ENCODE results near the gene RSPO4.
"Not testable (repeated sequence)": the region's sequence is repeated elsewhere in the genome, so short reads cannot be mapped to it uniquely, and the experiment has no call there.

The RSPO4 gene

DNA sequence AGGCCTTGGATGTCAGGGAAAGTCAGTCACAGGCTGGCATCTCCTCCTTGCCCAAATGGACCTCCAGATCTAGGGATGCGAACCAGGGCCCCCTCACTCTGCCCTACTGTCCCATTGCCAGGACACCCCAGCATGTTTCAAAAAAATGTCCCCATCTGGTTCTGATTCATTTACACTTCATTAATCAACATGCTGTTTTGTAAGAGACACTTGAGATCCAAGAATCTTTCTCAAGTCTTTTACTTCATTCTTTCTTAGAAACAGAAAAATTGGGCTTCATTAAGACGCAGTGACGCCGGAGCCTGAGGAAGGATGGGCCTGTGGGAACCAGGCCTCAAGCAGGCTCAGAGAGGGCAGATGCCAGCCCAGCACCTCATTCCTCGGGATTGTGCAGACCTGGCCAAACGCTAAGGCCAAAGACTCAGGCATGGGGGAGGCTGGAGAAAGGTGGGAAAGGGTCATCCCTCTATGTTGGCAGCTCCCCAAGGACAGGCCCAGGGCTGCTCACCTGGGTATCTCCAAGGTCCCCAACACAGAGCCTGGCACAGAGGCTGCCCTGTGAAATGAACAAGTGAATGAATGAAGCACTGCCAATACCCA is 3.8 kb downstream of the RSPO4 start:
- no peak for DNase-seq (ENCODE audit: low spot score in 2 of 2)
- Mint-ChIP-seq H3K27me3 (peaks cover 61% of the 10 kb centered on the region), H3K9me3 (no peaks in the 10 kb centered on the region), H3K36me3 (ENCODE audit: insufficient read depth) (no peaks in the 10 kb centered on the region), H3K4me3 (no peak overlapping the region), H3K27ac (ENCODE audit: low read depth) (no peak overlapping the region), H3K4me1 (peaks cover 8% of the 10 kb centered on the region)
- no peak for ATAC-seq (replicated peaks; ENCODE audit: extremely low read depth, poor library complexity, severe bottlenecking)

DNA sequence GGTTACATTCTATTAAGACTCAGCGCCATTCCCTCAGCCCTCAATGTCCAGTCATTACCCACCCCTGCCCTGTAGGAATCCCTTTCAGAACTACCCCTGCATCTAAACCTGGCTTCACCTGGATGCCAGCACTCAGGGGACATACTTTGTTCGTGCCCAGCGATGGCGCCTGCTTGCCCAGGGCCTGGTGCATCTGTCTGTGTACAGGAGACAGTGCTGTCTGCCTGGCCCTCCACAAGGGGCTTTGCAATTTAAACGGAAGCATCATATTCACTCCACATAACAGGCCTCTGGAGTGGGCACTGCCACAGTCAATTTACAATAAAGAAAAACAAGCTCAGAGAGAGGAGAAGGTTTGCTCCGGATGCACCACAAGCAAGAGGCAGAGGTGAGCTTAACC is 4.6 kb downstream of the RSPO4 start:
- no peaks in the 10 kb centered on the region for H3K36me3 Mint-ChIP-seq (ENCODE audit: insufficient read depth)
- H3K27me3 Mint-ChIP-seq: peaks cover 61% of the 10 kb centered on the region
- no peak overlapping the region for H3K27ac Mint-ChIP-seq (ENCODE audit: low read depth)
- H3K4me1 Mint-ChIP-seq: peaks cover 2% of the 10 kb centered on the region
- no peaks in the 10 kb centered on the region for H3K9me3 Mint-ChIP-seq
- DNase-seq (ENCODE audit: low spot score in 2 of 2) (no peak), ATAC-seq (replicated peaks; ENCODE audit: extremely low read depth, poor library complexity, severe bottlenecking) (no peak)
- H3K4me3 Mint-ChIP-seq: no peak overlapping the region

DNA sequence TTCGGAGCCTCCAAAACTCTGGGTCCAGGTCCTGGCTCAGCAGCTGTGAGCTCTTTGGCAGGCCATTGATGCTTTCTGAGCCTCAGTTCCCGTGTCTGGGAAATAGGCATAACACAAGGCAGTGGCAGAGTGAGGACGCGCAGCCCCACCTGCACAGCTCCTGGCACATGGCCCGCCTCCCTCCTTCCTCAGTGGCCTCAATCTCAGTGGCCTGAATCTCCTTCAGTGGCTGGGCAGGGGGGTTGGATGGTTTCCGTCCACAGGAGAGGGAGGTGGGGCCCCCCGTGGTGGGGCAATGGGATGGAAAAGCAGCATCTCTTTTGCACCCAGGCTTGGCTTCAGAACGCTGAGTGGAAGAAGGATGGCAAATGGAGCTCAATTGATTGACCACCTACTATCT is 5.1 kb downstream of the RSPO4 start:
- Mint-ChIP-seq H3K4me1 (no peaks in the 10 kb centered on the region), H3K4me3 (no peak overlapping the region), H3K27me3 (peaks cover 61% of the 10 kb centered on the region), H3K9me3 (no peaks in the 10 kb centered on the region), H3K36me3 (ENCODE audit: insufficient read depth) (no peaks in the 10 kb centered on the region), H3K27ac (ENCODE audit: low read depth) (no peak overlapping the region)
- DNase-seq (ENCODE audit: low spot score in 2 of 2) (no peak), ATAC-seq (replicated peaks; ENCODE audit: extremely low read depth, poor library complexity, severe bottlenecking) (no peak)

DNA sequence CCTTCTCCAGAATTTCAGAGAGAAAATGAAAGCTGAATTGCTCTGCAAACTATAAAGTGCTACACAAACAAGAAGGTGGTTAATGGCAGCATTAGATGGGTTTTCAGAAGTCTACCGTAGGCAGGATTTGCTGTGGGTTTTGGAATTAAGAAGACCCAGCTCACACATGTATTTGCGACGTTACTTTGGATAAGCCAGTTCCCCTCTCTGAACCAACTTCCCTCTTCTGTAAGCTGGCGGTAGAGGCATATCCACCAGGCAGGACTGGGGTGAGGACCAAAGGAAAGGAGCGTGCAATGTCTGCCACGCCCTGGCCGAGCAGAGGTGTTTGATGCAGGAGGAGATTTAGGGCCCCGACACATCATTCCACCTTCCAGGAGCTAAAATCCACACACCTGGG is 6.9 kb downstream of the RSPO4 start:
- Mint-ChIP-seq H3K4me3 (no peak overlapping the region), H3K9me3 (no peaks in the 10 kb centered on the region), H3K27ac (ENCODE audit: low read depth) (no peak overlapping the region), H3K4me1 (no peaks in the 10 kb centered on the region), H3K36me3 (ENCODE audit: insufficient read depth) (no peaks in the 10 kb centered on the region), H3K27me3 (peaks cover 64% of the 10 kb centered on the region)
- no peak for DNase-seq (ENCODE audit: low spot score in 2 of 2)
- no peak for ATAC-seq (replicated peaks; ENCODE audit: extremely low read depth, poor library complexity, severe bottlenecking)

DNA sequence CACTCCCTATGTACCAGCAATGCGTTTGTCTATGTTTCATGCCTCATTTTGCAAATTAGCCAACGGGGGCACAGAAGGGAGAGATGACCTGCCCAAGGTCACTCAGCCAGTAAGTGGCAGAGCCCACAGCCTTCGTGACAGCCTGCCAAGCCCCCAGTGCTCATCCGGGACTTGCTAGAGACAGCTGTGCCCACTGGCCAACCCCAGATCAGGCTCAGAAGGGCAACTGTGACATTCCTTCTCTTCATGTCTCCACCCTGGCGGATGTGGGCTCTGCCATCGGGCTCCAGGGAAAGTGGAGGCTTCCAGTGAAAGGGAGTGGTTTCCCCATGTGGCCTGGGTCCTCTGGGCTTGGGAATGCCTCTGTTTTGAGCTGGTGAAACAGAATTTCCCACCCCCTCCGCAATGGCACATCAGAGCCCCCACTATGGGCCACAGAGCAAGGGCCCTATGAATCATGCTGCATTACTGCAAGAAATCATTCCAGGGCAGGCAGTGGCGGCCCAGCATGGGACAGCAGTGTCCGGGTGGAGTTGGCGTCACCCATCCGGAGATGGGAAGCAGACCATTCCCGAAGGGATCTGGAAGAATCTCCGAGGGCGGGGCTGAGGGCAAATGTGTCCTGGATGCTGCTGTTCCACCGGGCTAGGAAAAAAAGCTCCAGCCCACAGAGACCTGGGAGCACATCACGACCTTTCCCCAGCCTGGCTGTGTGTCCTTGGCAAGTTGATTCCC is 9.1 kb downstream of the RSPO4 start:
- H3K4me3 Mint-ChIP-seq: no peak overlapping the region
- DNase-seq (ENCODE audit: low spot score in 2 of 2): no peak
- no peak overlapping the region for H3K27ac Mint-ChIP-seq (ENCODE audit: low read depth)
- H3K27me3 Mint-ChIP-seq: peaks cover 73% of the 10 kb centered on the region
- no peaks in the 10 kb centered on the region for H3K4me1 Mint-ChIP-seq
- ATAC-seq (replicated peaks; ENCODE audit: extremely low read depth, poor library complexity, severe bottlenecking): no peak
- H3K36me3 Mint-ChIP-seq (ENCODE audit: insufficient read depth): no peaks in the 10 kb centered on the region
- H3K9me3 Mint-ChIP-seq: no peaks in the 10 kb centered on the region

DNA sequence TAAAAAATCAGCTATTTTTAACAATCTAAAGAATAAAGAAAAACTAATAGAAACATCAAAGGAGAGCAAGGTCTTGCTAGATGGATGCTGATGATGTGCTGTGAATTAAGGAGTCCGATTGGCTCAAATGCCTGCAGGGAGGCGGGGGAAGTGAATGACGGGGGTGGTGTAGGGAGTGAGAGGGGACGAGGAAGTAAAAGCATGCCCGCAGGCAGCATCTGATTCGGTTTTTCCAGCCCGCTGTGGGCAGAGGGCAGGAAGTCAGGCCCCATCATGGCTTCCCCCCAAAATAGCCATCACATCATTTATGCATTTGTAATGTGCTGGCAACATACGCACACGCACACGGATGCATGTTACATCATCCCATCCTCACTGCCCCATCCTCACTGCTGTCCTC is 10.3 kb downstream of the RSPO4 start:
- ATAC-seq (replicated peaks; ENCODE audit: extremely low read depth, poor library complexity, severe bottlenecking) (no peak), DNase-seq (ENCODE audit: low spot score in 2 of 2) (no peak)
- H3K27me3 Mint-ChIP-seq: peaks cover 75% of the 10 kb centered on the region
- H3K9me3 Mint-ChIP-seq: no peaks in the 10 kb centered on the region
- no peak overlapping the region for H3K27ac Mint-ChIP-seq (ENCODE audit: low read depth)
- H3K4me3 Mint-ChIP-seq: no peak overlapping the region
- no peaks in the 10 kb centered on the region for H3K36me3 Mint-ChIP-seq (ENCODE audit: insufficient read depth)
- no peaks in the 10 kb centered on the region for H3K4me1 Mint-ChIP-seq

DNA sequence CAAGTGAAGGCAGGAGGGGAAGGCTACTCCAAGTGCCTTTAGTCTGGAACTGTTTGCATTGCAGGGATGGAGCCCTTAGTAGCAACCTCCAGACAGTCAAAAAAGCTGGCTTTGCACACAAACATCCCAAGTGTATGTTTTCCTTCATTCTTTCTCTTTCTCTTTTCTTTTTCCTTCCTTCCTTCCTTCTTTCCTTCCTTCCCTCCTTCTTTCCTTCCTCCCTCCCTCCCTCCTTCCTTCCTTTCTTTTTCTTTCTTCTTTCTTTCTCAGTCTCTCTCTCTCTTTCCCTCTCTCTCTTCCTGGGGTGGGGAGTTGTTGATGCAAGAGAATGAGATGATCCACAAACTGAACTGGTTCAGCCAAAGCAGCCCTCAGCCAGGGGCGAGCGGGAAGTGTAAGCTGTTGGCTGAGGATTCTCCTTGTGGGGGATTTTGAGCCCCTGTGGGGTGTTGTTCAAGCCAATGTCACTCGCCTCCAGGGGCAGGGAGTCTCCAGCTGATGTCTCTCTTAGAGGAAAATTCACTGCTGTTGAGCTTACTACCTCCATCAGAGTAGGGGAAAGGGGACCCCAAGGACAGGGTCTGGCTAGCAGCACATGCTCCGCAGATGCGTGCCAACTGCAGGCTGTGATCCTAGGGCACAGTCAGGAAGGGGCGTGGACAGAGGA is 11.7 kb downstream of the RSPO4 start:
- Mint-ChIP-seq H3K4me1 (no peaks in the 10 kb centered on the region), H3K36me3 (ENCODE audit: insufficient read depth) (no peaks in the 10 kb centered on the region), H3K27ac (ENCODE audit: low read depth) (no peak overlapping the region), H3K4me3 (no peak overlapping the region), H3K9me3 (no peaks in the 10 kb centered on the region), H3K27me3 (peaks cover 83% of the 10 kb centered on the region)
- ATAC-seq (replicated peaks; ENCODE audit: extremely low read depth, poor library complexity, severe bottlenecking): no peak
- DNase-seq (ENCODE audit: low spot score in 2 of 2): no peak

DNA sequence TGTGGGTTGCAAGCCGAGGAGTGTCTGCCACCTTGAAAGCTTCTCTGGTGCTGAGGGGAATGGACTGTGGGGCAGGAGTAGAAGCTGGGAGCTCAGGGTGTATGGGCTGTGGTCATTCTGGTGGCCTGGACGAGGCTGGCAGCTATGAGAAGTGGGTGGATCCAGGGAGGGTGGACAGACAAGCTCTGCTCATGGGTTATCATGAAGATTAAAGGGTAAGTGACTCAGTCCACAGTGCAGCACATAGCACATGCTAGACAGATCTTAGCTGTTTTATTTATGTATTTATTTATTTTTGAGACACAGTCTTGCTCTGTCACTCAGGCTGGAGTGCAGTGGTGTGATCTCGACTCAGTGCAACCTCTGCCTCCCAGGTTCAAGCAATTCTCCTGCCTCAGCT is 13.8 kb downstream of the RSPO4 start:
- Mint-ChIP-seq H3K9me3 (no peaks in the 10 kb centered on the region), H3K4me1 (no peaks in the 10 kb centered on the region)

DNA sequence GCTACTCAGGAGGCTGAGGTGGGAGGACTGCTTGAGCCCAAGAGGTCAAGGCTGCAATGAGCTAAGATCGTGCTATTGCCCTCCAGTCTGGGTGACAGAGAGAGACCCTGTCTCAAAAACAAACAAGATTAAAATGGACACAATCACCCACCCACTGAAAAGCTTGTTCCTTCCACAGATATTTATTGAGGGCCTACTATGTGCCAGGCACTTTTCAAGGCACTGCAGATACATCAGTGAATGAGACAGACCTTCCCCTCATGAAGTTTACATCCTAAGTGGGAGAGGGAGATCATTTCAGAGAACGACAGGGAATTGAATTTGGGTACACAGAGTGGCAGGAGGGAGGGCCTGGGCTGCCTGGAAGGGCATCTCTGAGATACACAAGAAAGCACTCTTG is 14.4 kb downstream of the RSPO4 start:
- no peak overlapping the region for H3K4me3 Mint-ChIP-seq
- DNase-seq (ENCODE audit: low spot score in 2 of 2): no peak
- no peak overlapping the region for H3K27ac Mint-ChIP-seq (ENCODE audit: low read depth)
- H3K27me3 Mint-ChIP-seq: peaks cover 91% of the 10 kb centered on the region
- H3K36me3 Mint-ChIP-seq (ENCODE audit: insufficient read depth): no peaks in the 10 kb centered on the region
- H3K9me3 Mint-ChIP-seq: no peaks in the 10 kb centered on the region
- no peak for ATAC-seq (replicated peaks; ENCODE audit: extremely low read depth, poor library complexity, severe bottlenecking)
- H3K4me1 Mint-ChIP-seq: no peaks in the 10 kb centered on the region

More for the DNA sequence above, 13.8 kb downstream of the RSPO4 start:
- Mint-ChIP-seq H3K27me3 (peaks cover 91% of the 10 kb centered on the region), H3K36me3 (ENCODE audit: insufficient read depth) (no peaks in the 10 kb centered on the region), H3K4me3 (no peak overlapping the region), H3K27ac (ENCODE audit: low read depth) (no peak overlapping the region)
- DNase-seq (ENCODE audit: low spot score in 2 of 2) (no peak), ATAC-seq (replicated peaks; ENCODE audit: extremely low read depth, poor library complexity, severe bottlenecking) (no peak)

DNA sequence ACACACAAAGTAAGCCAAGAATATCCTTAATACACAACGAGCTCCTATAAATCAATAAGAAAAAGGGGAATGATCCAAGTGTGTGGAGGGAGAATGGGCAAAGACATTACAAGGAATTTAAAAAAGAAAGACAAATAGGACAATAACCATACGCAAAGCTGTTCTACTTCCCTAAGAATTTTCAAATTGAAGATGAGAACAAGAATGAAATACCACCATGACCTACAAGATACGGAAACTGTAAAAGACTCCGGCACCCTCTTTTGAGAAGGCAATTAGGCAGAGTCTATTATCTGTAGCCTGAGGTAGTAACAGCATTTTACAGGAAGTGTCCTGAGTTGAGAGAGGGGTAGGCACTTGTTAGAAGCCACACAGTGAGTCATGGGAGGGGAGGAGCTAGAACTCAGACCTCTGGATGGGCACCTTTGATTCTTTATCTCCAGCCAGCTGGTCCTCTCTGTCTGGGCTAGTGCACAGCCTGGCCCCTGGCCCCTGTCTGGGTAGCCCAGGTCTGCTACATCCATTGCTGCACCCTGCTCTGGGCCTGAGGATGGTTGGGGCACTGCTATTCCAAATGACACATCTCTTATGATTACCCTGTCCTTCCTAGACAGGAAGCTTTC is 15.3 kb downstream of the RSPO4 start:
- DNase-seq (ENCODE audit: low spot score in 2 of 2): no peak
- H3K27me3 Mint-ChIP-seq: peaks cover 83% of the 10 kb centered on the region
- H3K9me3 Mint-ChIP-seq: no peaks in the 10 kb centered on the region
- ATAC-seq (replicated peaks; ENCODE audit: extremely low read depth, poor library complexity, severe bottlenecking): no peak
- no peaks in the 10 kb centered on the region for H3K36me3 Mint-ChIP-seq (ENCODE audit: insufficient read depth)
- no peak overlapping the region for H3K27ac Mint-ChIP-seq (ENCODE audit: low read depth)
- H3K4me3 Mint-ChIP-seq: no peak overlapping the region
- H3K4me1 Mint-ChIP-seq: no peaks in the 10 kb centered on the region

DNA sequence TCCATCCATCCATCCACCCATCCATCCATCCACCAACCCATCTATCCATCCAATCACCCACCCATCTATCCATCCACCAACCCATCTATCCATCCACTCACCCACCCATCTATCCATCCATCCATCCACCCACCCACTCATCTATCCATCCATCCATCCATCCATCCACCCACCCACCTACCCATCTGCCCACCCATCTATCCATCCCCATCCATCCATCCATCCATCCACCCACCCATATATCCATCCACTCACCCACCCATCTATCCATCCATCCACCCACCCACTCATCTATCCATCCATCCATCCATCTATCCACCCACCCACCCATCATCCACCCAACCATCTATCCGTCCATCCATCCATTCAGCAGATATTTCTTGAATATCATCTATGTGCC is 17.1 kb downstream of the RSPO4 start:
- H3K4me1 Mint-ChIP-seq; H3K36me3 Mint-ChIP-seq (ENCODE audit: insufficient read depth); ATAC-seq (replicated peaks; ENCODE audit: extremely low read depth, poor library complexity, severe bottlenecking); H3K27ac Mint-ChIP-seq (ENCODE audit: low read depth); H3K9me3 Mint-ChIP-seq; H3K4me3 Mint-ChIP-seq; DNase-seq (ENCODE audit: low spot score in 2 of 2): not testable (repeated sequence)
- peaks cover 76% of the 10 kb centered on the region for H3K27me3 Mint-ChIP-seq

DNA sequence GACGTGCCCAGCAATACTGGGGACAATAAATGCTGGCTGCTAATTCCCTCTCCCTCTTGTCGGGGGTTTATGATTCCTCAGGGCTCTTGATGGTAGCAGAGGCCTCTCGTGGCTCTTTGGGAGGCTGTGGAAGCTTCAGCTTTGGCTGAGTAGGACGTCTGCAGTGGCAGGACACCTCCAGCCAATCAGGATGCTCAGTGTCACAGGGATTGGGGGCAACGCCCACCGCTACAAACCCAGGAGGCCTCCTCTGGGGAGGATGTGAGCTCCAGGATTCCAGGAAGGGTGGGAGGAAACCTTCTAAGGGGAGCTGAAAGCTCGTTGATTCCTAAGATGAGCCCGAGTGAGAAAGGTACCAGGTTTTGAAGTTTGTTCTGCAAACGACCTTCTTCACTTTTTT is 19.4 kb downstream of the RSPO4 start:
- H3K9me3 Mint-ChIP-seq: no peaks in the 10 kb centered on the region
- peaks cover 72% of the 10 kb centered on the region for H3K27me3 Mint-ChIP-seq
- no peak for DNase-seq (ENCODE audit: low spot score in 2 of 2)
- H3K4me1 Mint-ChIP-seq: no peaks in the 10 kb centered on the region
- H3K4me3 Mint-ChIP-seq: no peak overlapping the region
- ATAC-seq (replicated peaks; ENCODE audit: extremely low read depth, poor library complexity, severe bottlenecking): no peak
- no peak overlapping the region for H3K27ac Mint-ChIP-seq (ENCODE audit: low read depth)
- no peaks in the 10 kb centered on the region for H3K36me3 Mint-ChIP-seq (ENCODE audit: insufficient read depth)

DNA sequence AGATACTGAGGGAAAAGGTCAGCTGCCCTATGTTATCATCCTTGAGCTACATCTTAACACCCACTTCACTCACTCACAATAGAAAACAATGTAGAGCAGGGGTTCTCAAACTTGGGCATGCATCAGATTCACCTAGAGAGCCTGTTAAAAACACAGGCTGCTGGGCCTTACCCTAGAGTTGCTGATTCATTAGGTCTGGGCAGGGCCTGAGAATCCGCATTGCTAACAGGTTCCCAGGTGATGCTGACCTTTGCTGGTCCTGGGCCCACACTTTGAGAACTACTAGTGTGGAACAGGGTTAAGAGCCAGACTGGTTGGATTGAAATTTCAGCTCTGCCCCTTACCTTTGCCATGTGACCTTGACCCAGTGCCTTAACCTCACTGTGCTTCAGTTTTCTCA is 25.1 kb downstream of the RSPO4 start:
- Mint-ChIP-seq H3K36me3 (ENCODE audit: insufficient read depth) (peaks cover 2% of the 10 kb centered on the region), H3K4me1 (peaks cover 5% of the 10 kb centered on the region), H3K9me3 (no peaks in the 10 kb centered on the region), H3K27me3 (peaks cover 39% of the 10 kb centered on the region), H3K4me3 (no peak overlapping the region), H3K27ac (ENCODE audit: low read depth) (no peak overlapping the region)
- DNase-seq (ENCODE audit: low spot score in 2 of 2): no peak
- no peak for ATAC-seq (replicated peaks; ENCODE audit: extremely low read depth, poor library complexity, severe bottlenecking)
